NOMO-1 (cell line): ENCODE data around the gene FRY.

Experiments used
- DNase-seq, 2 experiments: peaks; one replicate each; lab custom pipeline; 2025; ENCODE audit not compliant: unreplicated experiment in 2 of 2; lab: John Stamatoyannopoulos, UW

FRY gene

DNA sequence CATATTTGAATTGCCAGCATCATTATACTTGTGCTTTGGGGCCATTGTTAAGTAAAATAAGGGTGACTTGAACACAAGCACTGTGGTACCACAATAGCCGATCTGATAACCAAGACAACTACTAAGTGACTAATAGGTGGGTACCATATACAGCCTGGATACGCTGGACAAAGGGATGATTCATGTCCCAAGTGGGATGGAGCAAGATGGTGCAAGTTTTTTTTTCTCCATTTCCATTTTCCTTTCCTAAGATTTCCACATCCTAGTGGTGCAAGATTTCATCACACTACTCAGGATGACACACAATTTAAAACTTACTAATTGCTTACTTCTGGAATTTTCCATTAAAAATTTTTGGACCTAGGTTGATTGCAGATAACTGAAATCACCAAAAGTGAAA, 298.9 kb downstream of the FRY start:
- DNase-seq, result no peak

DNA sequence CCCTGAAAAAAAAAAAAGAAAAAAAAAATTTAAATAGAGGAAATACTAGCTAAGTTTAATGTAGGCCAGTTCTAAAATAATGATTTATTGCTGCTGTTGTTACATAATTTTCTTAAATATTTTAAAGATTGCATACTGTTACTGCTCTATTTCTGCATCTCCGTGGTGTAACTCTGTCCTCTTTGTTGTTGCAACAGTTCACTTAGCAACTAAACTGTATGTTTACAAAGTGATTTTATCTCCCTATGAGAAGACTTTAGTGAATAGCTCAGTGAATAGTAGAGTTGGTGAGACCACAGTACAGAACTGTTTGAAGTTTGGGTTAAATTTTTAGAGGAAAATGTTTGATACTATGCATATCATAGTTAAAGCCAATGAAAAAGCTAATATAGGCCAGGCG, 303.1 kb downstream of the FRY start:
- DNase-seq, result peak; percentile 55 to 79

DNA sequence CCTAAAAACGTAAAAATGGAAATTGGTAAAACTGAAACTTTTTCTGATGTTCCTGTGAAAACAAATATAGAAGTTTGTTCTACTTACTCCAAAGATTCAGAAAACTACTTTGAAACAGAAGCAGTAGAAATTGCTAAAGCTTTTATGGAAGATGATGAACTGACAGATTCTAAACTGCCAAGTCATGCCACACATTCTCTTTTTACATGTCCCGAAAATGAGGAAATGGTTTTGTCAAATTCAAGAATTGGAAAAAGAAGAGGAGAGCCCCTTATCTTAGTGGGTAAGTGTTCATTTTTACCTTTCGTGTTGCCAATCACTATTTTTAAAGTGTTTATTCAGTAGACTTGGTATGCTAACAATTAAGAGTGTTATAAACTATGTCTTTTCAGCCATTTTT, 309.3 kb downstream of the FRY start:
- peak; percentile 50 to 88 for DNase-seq

DNA sequence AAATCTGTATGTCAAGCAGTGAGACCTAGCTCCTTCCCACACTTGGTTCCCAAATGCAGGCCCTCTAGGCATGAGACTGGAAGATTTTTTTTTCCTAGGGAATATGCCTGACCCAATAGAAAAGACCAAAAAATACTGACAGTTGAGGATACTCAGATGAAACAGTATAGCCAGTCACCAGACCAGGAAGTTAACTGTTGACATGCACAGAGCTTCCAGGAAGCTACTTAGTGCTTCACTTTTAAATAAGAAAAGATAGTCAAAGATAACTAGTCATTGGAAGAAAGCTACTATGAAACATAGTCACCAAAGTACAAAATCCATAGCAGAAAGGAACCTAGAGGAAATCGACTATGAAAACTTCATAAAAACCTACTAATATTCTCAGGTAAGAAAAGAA, 316.1 kb downstream of the FRY start:
- DNase-seq, result no peak
